Natural killer cell (primary cell): Measurements from ENCODE around the gene MRGPRD. TPM values are rescaled to one million over a fixed set of nuclear protein-coding genes. Genes with fewer than 3 reads are reported as not detected.

Source experiments
- ATAC-seq, 3 donors: fragments of 150-1000 bp in 2 of 3; fragments of 200-7000 bp in 1 of 3; cut with Tn5 transposase; 1 replicate in 1 of 3; 2 replicates in 2 of 3; pipeline ENCODE4 v1.10.0; 2021; ENCODE audit warnings: mild to moderate bottlenecking in 2 of 3, moderate library complexity in 2 of 3
- DNase-seq, 2 donors: peaks; one replicate each; pipeline versions ENCODE4 v3.0.0 to v3.0.0-alpha.2; 2013 to 2021; ENCODE audit warnings: mixed read lengths in 1 of 2
- H3K27ac ChIP-seq: one replicate; pipeline ENCODE4 v1.5.1; 2013; ENCODE audit warnings: mild to moderate bottlenecking, low read length
- H3K27me3 ChIP-seq: one replicate; pipeline ENCODE4 v1.6.1; 2013; ENCODE audit warnings: low read length; ENCODE audit not compliant: control insufficient read depth, insufficient read depth
- H3K36me3 ChIP-seq: one replicate; pipeline ENCODE4 v1.6.1; 2013; ENCODE audit warnings: low read length; ENCODE audit not compliant: control insufficient read depth, insufficient read depth
- H3K4me1 ChIP-seq: one replicate; pipeline ENCODE4 v1.6.1; 2013; ENCODE audit warnings: low read length; ENCODE audit not compliant: control insufficient read depth, insufficient read depth
- H3K4me3 ChIP-seq: one replicate; pipeline ENCODE4 v1.5.1; 2013; ENCODE audit warnings: low read length
- H3K9me3 ChIP-seq: one replicate; pipeline ENCODE4 v1.6.1; 2013; ENCODE audit warnings: low read length; ENCODE audit not compliant: control insufficient read depth, insufficient read depth
- H3K27ac Mint-ChIP-seq, 2 donors: one replicate each; pipeline ENCODE4 v1.8.0; 2022; ENCODE audit warnings: mild to moderate bottlenecking in 2 of 2, mixed read lengths in 2 of 2, moderate library complexity in 1 of 2
- H3K27me3 Mint-ChIP-seq, 2 donors: one replicate each; pipeline ENCODE4 v1.8.0; 2022; ENCODE audit warnings: low read depth in 2 of 2, mixed read lengths in 2 of 2
- H3K36me3 Mint-ChIP-seq: one replicate; pipeline ENCODE4 v1.8.0; 2022; ENCODE audit warnings: mixed read lengths
- H3K4me1 Mint-ChIP-seq, 2 donors: one replicate each; pipeline ENCODE4 v1.8.0; 2022; ENCODE audit warnings: mixed read lengths in 2 of 2
- H3K4me3 Mint-ChIP-seq: one replicate; pipeline ENCODE4 v1.8.0; 2022; ENCODE audit warnings: mild to moderate bottlenecking, moderate library complexity, mixed read lengths
- H3K9me3 Mint-ChIP-seq, 2 donors: one replicate each; pipeline ENCODE4 v1.8.0; 2022; ENCODE audit warnings: mixed read lengths in 2 of 2
- WGBS: methylation state at CpG from one replicate; pipeline ENCODE4 v1.1.7; 2013; ENCODE audit warnings: missing lambda C conversion rate; ENCODE audit not compliant: insufficient coverage; 5-methylcytosine and 5-hydroxymethylcytosine counted together
- intact Hi-C: fragments of 100-400 bp; cut with micrococcal nuclease; formaldehyde crosslinking; loops from one replicate; pipeline ENCODE4 v1.14.2; 2022
- total RNA-seq, 4 donors: library from RNA; stranded (reverse); fragments of 120-200 nt in 1 of 4; gene quantifications; one replicate each; pipeline versions ENCODE4 v1.2.3 to v1.2.4, GENCODE V29; 2013 to 2022
- TF ChIP-seq, protein P1 (sequence below): fragments of 200-600 bp; IDR thresholded peaks from one replicate; pipeline ENCODE4 v1.8.0; 2022; ENCODE audit warnings: antibody characterized with exemption

Gene MRGPRD
- total RNA-seq, 3 donors from 2014 or later (not counting 1 experiment from before 2014, with no cell fraction given), result not detected

DNA sequence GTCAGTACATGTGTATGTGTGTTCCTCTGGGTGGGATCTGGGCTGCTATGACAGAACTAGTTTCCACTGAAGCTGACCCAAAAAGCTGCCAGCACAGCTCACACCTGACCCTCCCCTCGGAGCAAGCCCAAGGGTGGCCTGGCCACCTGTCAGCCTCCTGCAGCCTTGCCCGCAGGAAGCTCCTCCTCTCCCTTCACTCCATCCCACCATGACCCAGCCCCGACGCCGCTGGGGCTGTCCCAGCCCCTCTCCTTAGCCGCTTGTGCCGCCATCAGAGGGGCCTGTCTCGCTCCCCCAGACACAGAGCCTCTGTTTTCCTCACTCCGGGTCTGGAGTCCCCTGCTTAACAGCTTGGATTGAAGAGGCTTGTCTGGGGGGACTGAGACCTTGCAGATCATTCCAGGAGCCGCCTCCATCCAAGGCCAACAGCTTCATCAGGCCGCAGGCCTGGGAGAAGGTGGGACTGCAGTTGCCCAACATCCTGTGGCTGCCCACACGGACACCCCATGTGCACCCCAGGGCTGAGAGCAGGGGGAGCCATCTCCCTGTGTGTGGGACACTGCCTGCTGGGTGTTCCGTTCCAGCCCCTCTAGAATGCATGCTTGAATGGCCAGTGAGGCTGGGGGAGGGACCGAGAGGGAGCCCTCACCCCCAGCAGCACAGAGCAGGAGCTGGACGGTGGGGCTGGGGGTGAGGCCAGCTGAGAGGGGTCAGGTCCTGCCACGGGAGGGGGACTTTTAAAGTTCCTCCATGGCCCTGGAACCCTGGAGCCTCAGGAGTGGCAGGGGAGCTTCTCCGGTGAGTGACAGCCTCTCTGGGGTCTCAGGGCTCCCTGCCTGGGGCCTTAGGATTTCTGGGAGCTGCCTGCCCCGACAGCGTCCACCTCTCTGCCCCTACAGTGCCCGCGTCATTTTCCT lies 31.6 kb upstream of the MRGPRD start:
- Histone ChIP-seq H3K27ac (no peak overlapping the region), H3K36me3 (no peaks in the 10 kb centered on the region), H3K4me1 (peaks cover 18% of the 10 kb centered on the region), H3K27me3 (peaks cover 26% of the 10 kb centered on the region), H3K9me3 (no peaks in the 10 kb centered on the region), H3K4me3 (no peak overlapping the region)
- ATAC-seq, result no peak
- Mint-ChIP-seq H3K9me3 (no peaks in the 10 kb centered on the region), H3K36me3 (no peaks in the 10 kb centered on the region), H3K27me3 (peaks cover 14 to 18% of the 10 kb centered on the region in 2 donors), H3K4me3 (no peak overlapping the region), H3K4me1 (peaks cover 0 to 12% of the 10 kb centered on the region in 2 donors), H3K27ac (no peak overlapping the region)
- 44% methylated on average over 21 of the region's 21 CpGs for WGBS
- no peak for DNase-seq
- intact Hi-C loops, result no loop called here
- TF ChIP-seq, protein P1, sequence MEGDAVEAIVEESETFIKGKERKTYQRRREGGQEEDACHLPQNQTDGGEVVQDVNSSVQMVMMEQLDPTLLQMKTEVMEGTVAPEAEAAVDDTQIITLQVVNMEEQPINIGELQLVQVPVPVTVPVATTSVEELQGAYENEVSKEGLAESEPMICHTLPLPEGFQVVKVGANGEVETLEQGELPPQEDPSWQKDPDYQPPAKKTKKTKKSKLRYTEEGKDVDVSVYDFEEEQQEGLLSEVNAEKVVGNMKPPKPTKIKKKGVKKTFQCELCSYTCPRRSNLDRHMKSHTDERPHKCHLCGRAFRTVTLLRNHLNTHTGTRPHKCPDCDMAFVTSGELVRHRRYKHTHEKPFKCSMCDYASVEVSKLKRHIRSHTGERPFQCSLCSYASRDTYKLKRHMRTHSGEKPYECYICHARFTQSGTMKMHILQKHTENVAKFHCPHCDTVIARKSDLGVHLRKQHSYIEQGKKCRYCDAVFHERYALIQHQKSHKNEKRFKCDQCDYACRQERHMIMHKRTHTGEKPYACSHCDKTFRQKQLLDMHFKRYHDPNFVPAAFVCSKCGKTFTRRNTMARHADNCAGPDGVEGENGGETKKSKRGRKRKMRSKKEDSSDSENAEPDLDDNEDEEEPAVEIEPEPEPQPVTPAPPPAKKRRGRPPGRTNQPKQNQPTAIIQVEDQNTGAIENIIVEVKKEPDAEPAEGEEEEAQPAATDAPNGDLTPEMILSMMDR, result no peak

DNA sequence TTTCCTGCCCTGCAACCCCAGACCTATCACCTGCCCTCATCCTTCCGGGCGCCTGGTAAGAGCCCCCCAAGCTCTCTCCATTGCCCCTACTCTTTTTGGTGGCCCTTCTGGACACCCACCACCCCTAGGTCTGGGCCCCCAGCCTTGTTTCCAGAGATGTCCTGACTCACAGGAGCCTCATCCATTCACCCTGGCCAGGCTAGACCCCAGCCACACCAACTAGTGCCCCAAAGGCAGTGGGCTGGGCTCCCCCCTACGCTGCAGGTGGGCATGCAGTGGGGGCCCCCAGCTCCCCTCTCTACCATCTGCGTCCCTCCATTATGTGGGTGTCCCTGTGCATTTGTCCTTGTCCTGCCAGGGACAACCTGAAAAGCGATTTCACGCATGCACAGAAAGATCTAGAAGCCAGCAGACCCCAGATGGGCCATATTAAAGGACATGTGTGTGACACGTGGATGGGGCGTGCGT lies 30.9 kb upstream of the MRGPRD start:
- H3K27ac ChIP-seq, result no peak overlapping the region
- H3K36me3 ChIP-seq, result no peaks in the 10 kb centered on the region
- Mint-ChIP-seq H3K27ac (no peak overlapping the region), H3K4me3 (peak overlapping the region; percentile 25), H3K27me3 (peaks cover 14 to 18% of the 10 kb centered on the region in 2 donors), H3K36me3 (no peaks in the 10 kb centered on the region), H3K4me1 (peaks cover 0 to 12% of the 10 kb centered on the region in 2 donors), H3K9me3 (no peaks in the 10 kb centered on the region)
- H3K4me3 ChIP-seq, result no peak overlapping the region
- TF ChIP-seq, protein P1, result no peak
- ATAC-seq (no peak), DNase-seq (no peak)
- 84% methylated on average over 9 of the region's 9 CpGs for WGBS
- peaks cover 26% of the 10 kb centered on the region for H3K27me3 ChIP-seq
- no peaks in the 10 kb centered on the region for H3K9me3 ChIP-seq
- intact Hi-C loops, result no loop called here
- H3K4me1 ChIP-seq, result peaks cover 18% of the 10 kb centered on the region

DNA sequence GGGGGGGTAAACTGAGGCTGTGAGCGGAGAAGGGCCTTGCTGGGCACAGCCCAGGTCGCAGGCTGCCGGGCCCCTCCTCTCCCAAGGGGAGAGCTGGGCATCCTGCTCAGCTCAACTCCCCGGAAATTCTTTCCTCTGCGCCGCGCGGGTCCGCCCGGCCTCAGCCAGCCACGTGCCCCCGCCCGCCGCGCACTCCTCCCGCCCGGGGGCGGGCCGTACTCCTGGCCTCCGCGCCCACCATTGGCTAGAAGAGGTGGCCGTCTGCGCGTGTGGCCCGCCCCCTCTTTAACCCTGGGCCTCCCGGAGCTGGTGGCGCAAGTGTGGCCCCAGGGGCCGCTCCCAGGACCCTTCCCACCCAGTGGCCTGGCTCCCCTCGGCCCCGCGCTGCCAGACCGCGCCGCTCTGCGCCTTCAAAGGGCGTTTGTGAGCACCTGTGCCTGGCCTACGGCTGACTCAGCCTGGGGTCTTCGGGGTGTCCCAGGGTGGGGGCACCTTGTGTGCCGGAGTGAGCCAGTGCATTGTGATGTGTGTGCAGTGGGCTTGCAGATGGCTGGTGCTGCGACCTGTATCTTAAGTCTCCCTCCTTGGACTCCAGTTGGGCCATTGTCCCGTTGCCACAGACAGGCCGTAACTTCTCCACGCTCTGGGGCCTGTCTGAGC lies 30.3 kb upstream of the MRGPRD start:
- Histone ChIP-seq H3K4me3 (no peak overlapping the region), H3K9me3 (no peaks in the 10 kb centered on the region), H3K4me1 (peaks cover 18% of the 10 kb centered on the region), H3K27me3 (peaks cover 26% of the 10 kb centered on the region), H3K36me3 (no peaks in the 10 kb centered on the region), H3K27ac (no peak overlapping the region)
- Mint-ChIP-seq H3K4me3 (peak overlapping the region; percentile 25), H3K4me1 (peaks cover 0 to 12% of the 10 kb centered on the region in 2 donors), H3K27ac (no peak overlapping the region), H3K36me3 (no peaks in the 10 kb centered on the region), H3K27me3 (peaks cover 14 to 18% of the 10 kb centered on the region in 2 donors), H3K9me3 (no peaks in the 10 kb centered on the region)
- 17% methylated on average over 43 of the region's 43 CpGs for WGBS
- ATAC-seq, result peak; percentile 49 to 90 (median 84)
- peak; percentile 16 to 33 for DNase-seq
- intact Hi-C loops, result no loop called here
- TF ChIP-seq, protein P1, result no peak
